Heart right ventricle (tissue), 16 donors: ENCODE measurements around the gene ADARB1. TPM values are rescaled to one million over a fixed set of nuclear protein-coding genes. Genes with fewer than 3 reads are reported as not detected.

Experiments used
- ATAC-seq, 8 donors: fragments of 200-7000 bp; cut with Tn5 transposase; one replicate each; pipeline ENCODE4 v1.9.1; 2020; ENCODE audit warnings: mild to moderate bottlenecking in 8 of 8, moderate library complexity in 8 of 8, moderate number of reproducible peaks in 1 of 8
- DNase-seq, 2 donors: peaks; one replicate each; pipeline ENCODE4 v3.0.0-alpha.2; 2020
- H3K27ac ChIP-seq, 10 donors: fragments of 200-600 bp; sonication (generic) in 2 of 10; one replicate each; pipeline versions ENCODE4 v1.5.0 to v1.8.0; 2020 to 2022; ENCODE audit warnings: mild to moderate bottlenecking in 3 of 10
- H3K27me3 ChIP-seq, 7 donors: fragments of 200-600 bp; one replicate each; pipeline ENCODE4 v1.8.0; 2021 to 2022; ENCODE audit warnings: mild to moderate bottlenecking in 2 of 7
- H3K36me3 ChIP-seq, 9 donors: fragments of 200-600 bp; sonication (generic) in 1 of 9; one replicate each; pipeline versions ENCODE4 v1.5.0 to v1.8.0; 2020 to 2022; ENCODE audit warnings: mild to moderate bottlenecking in 2 of 9
- H3K4me1 ChIP-seq, 9 donors: fragments of 200-600 bp; sonication (generic) in 1 of 9; one replicate each; pipeline versions ENCODE4 v1.5.0 to v1.8.0; 2020 to 2022; ENCODE audit warnings: mild to moderate bottlenecking in 4 of 9
- H3K4me3 ChIP-seq, 10 donors: fragments of 200-600 bp; sonication (generic) in 2 of 10; one replicate each; pipeline versions ENCODE4 v1.5.0 to v1.8.0; 2020 to 2022; ENCODE audit warnings: mild to moderate bottlenecking in 7 of 10, moderate library complexity in 2 of 10
- H3K9me3 ChIP-seq, 11 donors: fragments of 200-600 bp in 10 of 11; sonication (generic) in 2 of 11; one replicate each; pipeline versions ENCODE4 v1.5.0 to v1.8.0; 2013 to 2022; ENCODE audit warnings: mild to moderate bottlenecking in 2 of 11, control low read depth in 1 of 11, moderate library complexity in 1 of 11
- CTCF ChIP-seq, 9 donors: fragments of 200-600 bp; sonication (generic) in 2 of 9; IDR thresholded peaks; one replicate each; pipeline versions ENCODE4 v1.5.0 to v1.8.0; 2021 to 2022; ENCODE audit warnings: antibody characterized with exemption in 9 of 9, mild to moderate bottlenecking in 5 of 9, moderate library complexity in 1 of 9
- WGBS, 2 donors: extraction: QIAGEN DNeasy Blood & Tissue Kit; methylation state at CpG; one replicate each; pipeline ENCODE4 v1.1.7; 2013; ENCODE audit warnings: inconsistent platforms in 1 of 2; 5-methylcytosine and 5-hydroxymethylcytosine counted together
- intact Hi-C, 10 donors: fragments of 100-400 bp; cut with DNase I; formaldehyde crosslinking; loops; one replicate each; pipeline versions ENCODE4 v1.11.1 to v1.14.2; 2022
- polyA plus RNA-seq, 2 donors: library from polyadenylated mRNA; stranded (reverse); fragments of 200-250 nt; gene quantifications; one replicate each; pipeline ENCODE4 v1.2.3, GENCODE V29; 2013
- total RNA-seq, 10 donors: library from RNA; stranded (reverse); fragmentation: NEBNext Ultra II Directional in 3 of 10; extraction: Animal tissue kit (Norgen Biotek cat#: 25700) in 3 of 10; gene quantifications; one replicate each; pipeline versions ENCODE4 v1.2.1 to v1.2.4, GENCODE V29; 2021 to 2023
- donor health status: Arrhythmogenic right ventricular cardiomyopathy.
- donor health status: ischemic (EF 13 %, LVEDD 7.1; RV severe dilation, severe dysfunction).
- donor health status: healthy with polysubstance abuse.
- donor health status: DM: no; HTN: yes; CAD: no.
- donor health status: DM: no; HTN: no; CAD: no.
- donor health status: ischemic (EF 25% LVEDD 6.9; RV normal size, moderate dysfunction).
- donor health status: ischemic (EF 25% LVEDD 5.7; RV mildly dilated, moderate dysfunction).
- donor health status: healthy.
- donor health status: DM: yes; HTN: yes; CAD: no.
- donor health status: Ischemic cardiomyopathy.
- donor health status: ischemic (EF 35%, LVEDD 5.7; RV mildly dilated, moderate dysfunction).
- donor health status: nonischemic (EF 11% LVEDD 7.7; RV severe dilation, severe dysfunction).
- donor health status: DM: yes; HTN: yes; CAD: no.
- donor health status: PGD.
- donor health status: ischemic (EF 29% LVEDD 5.4; RV normal size, mild dysfunction).
- donor health status: nonischemic (EF 23%, LVEDD 6.1; RV moderate dilation, normal function).

ADARB1 gene
- total and polyA plus RNA-seq, 12 donors: 7.4 to 21.2 (median 13.5) TPM

GRCh38 chr21:45114072-45114471 lies 39.7 kb downstream of the ADARB1 start:
- peaks cover 8 to 78% (median 56%) of the 10 kb centered on the region in 9 donors for H3K4me1 ChIP-seq
- H3K27me3 ChIP-seq: no peaks in the 10 kb centered on the region
- peaks cover 0 to 6% (median 0%) of the 10 kb centered on the region in 9 donors for H3K36me3 ChIP-seq
- intact Hi-C loops: loop anchor here in 1 of 10 donors (5.0 kb wide), 1 partner anchor 37 kb away; no protein-coding TSS in a partner anchor
- ATAC-seq: peak; percentile 44 to 82 (median 59)
- no peak for TF ChIP-seq CTCF (IDR thresholded peaks at IDR 0.05)
- WGBS, 2 donors: 38 to 41% methylated on average over 5 of the region's 5 CpGs
- H3K4me3 ChIP-seq: no peak overlapping the region
- peak overlapping the region in 9 of 10 donors; percentile 20 to 68 (median 49) for H3K27ac ChIP-seq
- peaks cover 0 to 6% (median 0%) of the 10 kb centered on the region in 11 donors for H3K9me3 ChIP-seq
- DNase-seq: no peak

GRCh38 chr21:45114475-45114874 lies 40.1 kb downstream of the ADARB1 start:
- peak; percentile 46 to 82 (median 70) for ATAC-seq
- 34 to 51% methylated on average over 5 of the region's 5 CpGs for WGBS, 2 donors
- no peaks in the 10 kb centered on the region for H3K27me3 ChIP-seq
- no peak for TF ChIP-seq CTCF (IDR thresholded peaks at IDR 0.05)
- peaks cover 8 to 73% (median 52%) of the 10 kb centered on the region in 9 donors for H3K4me1 ChIP-seq
- H3K9me3 ChIP-seq: peaks cover 0 to 6% (median 0%) of the 10 kb centered on the region in 11 donors
- no peak for DNase-seq
- intact Hi-C loops: loop anchor here in 1 of 10 donors (5.0 kb wide), 1 partner anchor 37 kb away; no protein-coding TSS in a partner anchor
- peaks cover 0 to 6% (median 0%) of the 10 kb centered on the region in 9 donors for H3K36me3 ChIP-seq
- no peak overlapping the region for H3K4me3 ChIP-seq
- peak overlapping the region in 8 of 10 donors; percentile 40 to 68 (median 55) for H3K27ac ChIP-seq

- DNase-seq (no peak), ATAC-seq (peak in 2 of 8 donors; percentile 27 to 49)
- no peak for TF ChIP-seq CTCF (IDR thresholded peaks at IDR 0.05)
- WGBS, 2 donors: 63 to 80% methylated on average over 5 of the region's 5 CpGs
- peaks cover 0 to 6% (median 0%) of the 10 kb centered on the region in 11 donors for H3K9me3 ChIP-seq
- intact Hi-C loops: no loop called here
- H3K27ac ChIP-seq: peak overlapping the region in 8 of 10 donors; percentile 18 to 68 (median 55)
- H3K4me3 ChIP-seq: no peak overlapping the region
- H3K27me3 ChIP-seq: no peaks in the 10 kb centered on the region
- peaks cover 5 to 67% (median 46%) of the 10 kb centered on the region in 9 donors for H3K4me1 ChIP-seq
- peaks cover 0 to 7% (median under 1%) of the 10 kb centered on the region in 9 donors for H3K36me3 ChIP-seq
These were observed 40.8 kb downstream of the ADARB1 start for GRCh38 chr21:45115141-45115540.

GRCh38 chr21:45116066-45116465 lies 41.7 kb downstream of the ADARB1 start:
- intact Hi-C loops: no loop called here
- H3K36me3 ChIP-seq: peaks cover 0 to 10% (median 3%) of the 10 kb centered on the region in 9 donors
- 95 to 97% methylated on average over 6 of the region's 6 CpGs for WGBS, 2 donors
- H3K27ac ChIP-seq: no peak overlapping the region
- no peak overlapping the region for H3K4me3 ChIP-seq
- DNase-seq (no peak), ATAC-seq (no peak)
- no peaks in the 10 kb centered on the region for H3K27me3 ChIP-seq
- no peak for TF ChIP-seq CTCF (IDR thresholded peaks at IDR 0.05)
- peaks cover 0 to 58% (median 38%) of the 10 kb centered on the region in 9 donors for H3K4me1 ChIP-seq
- H3K9me3 ChIP-seq: peaks cover 0 to 6% (median 0%) of the 10 kb centered on the region in 11 donors
